Measurements from ENCODE around the gene CDKN2A.
"Not testable (repeated sequence)": the region's sequence is repeated elsewhere in the genome, so short reads cannot be mapped to it uniquely, and the experiment has no call there.

The CDKN2A gene

GRCh38 chr9:21982391-21982790 is 11.8 kb downstream of the CDKN2A start:
- DNase-seq (ENCODE audit: low read depth): no peak

- no peak for DNase-seq (ENCODE audit: low read depth)
Observed at GRCh38 chr9:21976334-21976875, 17.8 kb downstream of the CDKN2A start.

- DNase-seq (ENCODE audit: low read depth): peak; percentile 95
Observed at GRCh38 chr9:21974722-21975409, 19.3 kb downstream of the CDKN2A start.

GRCh38 chr9:21974343-21974721 is 19.9 kb downstream of the CDKN2A start:
- DNase-seq (ENCODE audit: low read depth): peak; percentile 76

- DNase-seq (ENCODE audit: low read depth): no peak
Observed at GRCh38 chr9:21972361-21972760, 21.8 kb downstream of the CDKN2A start.

- no peak for DNase-seq (ENCODE audit: low read depth)
Observed at GRCh38 chr9:21970800-21971640, 23.2 kb downstream of the CDKN2A start.

- no peak for DNase-seq (ENCODE audit: low read depth)
Observed at GRCh38 chr9:21969951-21970799, 24.0 kb downstream of the CDKN2A start.

- DNase-seq (ENCODE audit: low read depth): no peak
Observed at GRCh38 chr9:21969011-21969940, 24.9 kb downstream of the CDKN2A start.

- peak; percentile 62 for DNase-seq (ENCODE audit: low read depth)
Observed at GRCh38 chr9:21968331-21969010, 25.7 kb downstream of the CDKN2A start.

- DNase-seq (ENCODE audit: low read depth): no peak
Observed at GRCh38 chr9:21967702-21968101, 26.5 kb downstream of the CDKN2A start.

GRCh38 chr9:21967169-21967568 is 27.0 kb downstream of the CDKN2A start:
- no peak for DNase-seq (ENCODE audit: low read depth)

GRCh38 chr9:21966140-21966851 is 27.9 kb downstream of the CDKN2A start:
- no peak for DNase-seq (ENCODE audit: low read depth)

GRCh38 chr9:21965401-21965951 is 28.7 kb downstream of the CDKN2A start:
- peak; percentile 89 for DNase-seq (ENCODE audit: low read depth)

GRCh38 chr9:21964925-21965385 is 29.2 kb downstream of the CDKN2A start:
- peak; percentile 46 for DNase-seq (ENCODE audit: low read depth)

GRCh38 chr9:21961569-21961968 is 32.6 kb downstream of the CDKN2A start:
- DNase-seq (ENCODE audit: low read depth): no peak

- not testable (repeated sequence) for DNase-seq (ENCODE audit: low read depth)
Observed at GRCh38 chr9:21959268-21959667, 34.9 kb downstream of the CDKN2A start.

- no peak for DNase-seq (ENCODE audit: low read depth)
Observed at GRCh38 chr9:21958833-21959232, 35.4 kb downstream of the CDKN2A start.

GRCh38 chr9:21945606-21946005 is 48.6 kb downstream of the CDKN2A start:
- no peak for DNase-seq (ENCODE audit: low read depth)

- no peak for DNase-seq (ENCODE audit: low read depth)
Observed at GRCh38 chr9:21943464-21943863, 50.7 kb downstream of the CDKN2A start.

All from ELR (cell line).